ENCODE results near the gene SPNS1.
A peak's percentile ranks its signal among the peaks of the same experiment; 100 is the strongest.

The SPNS1 gene

DNA sequence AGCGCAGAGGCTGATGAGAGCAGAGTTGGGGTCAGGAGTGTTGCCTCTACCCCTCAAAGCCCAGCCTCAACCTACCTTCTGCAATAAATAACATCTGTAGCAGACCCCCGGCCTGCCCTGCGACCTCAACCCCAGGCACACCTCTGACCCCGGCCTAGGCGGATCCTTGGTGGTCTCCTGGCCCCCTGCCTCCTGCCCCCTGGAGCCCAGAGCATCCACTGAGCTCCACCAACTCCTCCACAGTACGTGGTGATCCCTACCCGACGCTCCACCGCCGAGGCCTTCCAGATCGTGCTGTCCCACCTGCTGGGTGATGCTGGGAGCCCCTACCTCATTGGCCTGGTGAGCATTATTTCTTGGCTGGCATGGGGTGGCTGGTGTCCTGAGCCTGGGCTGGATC is 8.4 kb downstream of the SPNS1 start:
- no peak for DNase-seq (ENCODE audit: low read depth)
- no peak for TF ChIP-seq CTCF (IDR thresholded peaks at IDR 0.05; ENCODE audit: low read depth, low read length, missing control alignments)

GRCh38 chr16:28983644-28984043 is 9.1 kb downstream of the SPNS1 start:
- TF ChIP-seq CTCF (IDR thresholded peaks at IDR 0.05; ENCODE audit: low read depth, low read length, missing control alignments), result no peak
- DNase-seq (ENCODE audit: low read depth), result no peak
- no peak overlapping the region for H3K4me3 ChIP-seq (ENCODE audit: low read depth, low read length)

More for the DNA sequence above, 8.4 kb downstream of the SPNS1 start:
- no peak overlapping the region for H3K4me3 ChIP-seq (ENCODE audit: low read depth, low read length)

GRCh38 chr16:28984091-28984490 is 9.5 kb downstream of the SPNS1 start:
- TF ChIP-seq CTCF (IDR thresholded peaks at IDR 0.05; ENCODE audit: low read depth, low read length, missing control alignments), result no peak
- H3K4me3 ChIP-seq (ENCODE audit: low read depth, low read length), result no peak overlapping the region

DNA sequence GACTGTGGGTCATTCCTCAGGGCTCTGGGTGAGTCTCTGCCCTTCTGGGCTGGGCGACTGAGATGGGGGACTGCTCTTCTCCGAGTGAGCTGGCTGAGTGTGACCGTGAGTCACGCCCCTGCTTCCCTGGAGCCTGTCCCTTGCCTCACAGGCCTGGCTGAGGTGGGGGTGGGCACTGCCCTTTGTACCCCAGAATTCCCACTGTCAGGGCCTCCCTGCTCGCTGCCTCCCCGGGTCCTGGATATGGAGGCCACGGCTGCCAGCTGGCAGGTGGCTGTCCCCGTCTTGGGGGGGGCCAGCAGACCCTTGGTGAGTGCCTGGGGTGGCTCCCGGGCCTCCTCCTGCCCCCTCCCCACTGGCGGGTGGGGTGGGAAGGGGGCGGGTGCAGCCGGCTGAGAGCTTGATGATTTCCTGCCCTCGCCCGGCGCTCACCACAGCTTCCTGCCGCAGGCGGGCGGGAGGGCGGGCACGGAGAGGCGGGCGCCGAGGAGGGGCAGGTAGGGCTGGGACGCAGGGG is 10.1 kb downstream of the SPNS1 start, which contains the start of gene LAT:
TSS of gene LAT (plus strand) at position 434 of the 517 bp plus-strand sequence. CDS start 366 bp downstream, outside the sequence.
- no peak for TF ChIP-seq CTCF (IDR thresholded peaks at IDR 0.05; ENCODE audit: low read depth, low read length, missing control alignments)
- DNase-seq (ENCODE audit: low read depth), result no peak
- peak within 1 kb of the TSS; percentile 45 for H3K4me3 ChIP-seq (ENCODE audit: low read depth, low read length)

More at GRCh38 chr16:28984091-28984490, 9.5 kb downstream of the SPNS1 start:
- no peak for DNase-seq (ENCODE audit: low read depth)

- H3K4me3 ChIP-seq (ENCODE audit: low read depth, low read length), result peak overlapping the region; percentile 45
- DNase-seq (ENCODE audit: low read depth), result no peak
- no peak for TF ChIP-seq CTCF (IDR thresholded peaks at IDR 0.05; ENCODE audit: low read depth, low read length, missing control alignments)
Measured at GRCh38 chr16:28985211-28986041, 10.8 kb downstream of the SPNS1 start.

GRCh38 chr16:28986046-28986445 is 11.5 kb downstream of the SPNS1 start:
- no peak for TF ChIP-seq CTCF (IDR thresholded peaks at IDR 0.05; ENCODE audit: low read depth, low read length, missing control alignments)
- DNase-seq (ENCODE audit: low read depth), result no peak

More at GRCh38 chr16:28986046-28986445, 11.5 kb downstream of the SPNS1 start:
- H3K4me3 ChIP-seq (ENCODE audit: low read depth, low read length), result no peak overlapping the region
